Ovary (tissue), 9 donors: ENCODE data around the gene KPTN. TPM values are rescaled to one million over a fixed set of nuclear protein-coding genes. Genes with fewer than 3 reads are reported as not detected.

Experiments used
- DNase-seq, 5 donors: peaks; one replicate each; pipeline ENCODE4 v3.0.0-alpha.2; 2019 to 2020
- H3K27ac ChIP-seq, 2 donors: fragments of 200-600 bp; one replicate each; pipeline versions ENCODE4 v1.5.1 to v1.8.0; 2019 to 2022
- H3K27me3 ChIP-seq: fragments of 200-600 bp; one replicate; pipeline ENCODE4 v1.8.0; 2022
- H3K36me3 ChIP-seq: fragments of 200-600 bp; sonication (generic); one replicate; pipeline ENCODE4 v1.5.1; 2019
- H3K4me1 ChIP-seq: one replicate; pipeline ENCODE4 v1.8.1; 2013; ENCODE audit warnings: mild to moderate bottlenecking, moderate library complexity; ENCODE audit not compliant: insufficient read depth
- H3K4me3 ChIP-seq: fragments of 200-600 bp; sonication (generic); one replicate; pipeline ENCODE4 v1.5.1; 2017
- H3K9me3 ChIP-seq, 2 donors: fragments of 200-600 bp in 1 of 2; sonication (generic) in 1 of 2; one replicate each; pipeline versions ENCODE4 v1.5.1 to v1.8.1; 2013 to 2019; ENCODE audit warnings: mild to moderate bottlenecking in 1 of 2, moderate library complexity in 1 of 2
- CTCF ChIP-seq, 3 donors: fragments of 450-650 bp in 2 of 3; fragments of 200-600 bp in 1 of 3; IDR thresholded peaks; one replicate each; pipeline versions ENCODE4 v1.5.1 to v1.8.0; 2016 to 2022; ENCODE audit warnings: antibody characterized with exemption in 3 of 3, mild to moderate bottlenecking in 1 of 3
- EP300 ChIP-seq: sonication (generic); formaldehyde crosslinking; IDR thresholded peaks from one replicate; pipeline ENCODE4 v1.6.1; 2017; ENCODE audit warnings: antibody characterized with exemption
- POLR2A ChIP-seq: fragments of 450-650 bp; IDR thresholded peaks from one replicate; pipeline ENCODE4 v1.6.1; 2017; ENCODE audit warnings: antibody characterized with exemption, mild to moderate bottlenecking, moderate library complexity
- WGBS, 3 donors: extraction: QIAGEN DNeasy Blood & Tissue Kit in 1 of 3; methylation state at CpG; one replicate each; pipeline versions ENCODE4 v1.1.5 to v1.1.7; 2013 to 2017; 5-methylcytosine and 5-hydroxymethylcytosine counted together
- intact Hi-C, 4 donors: fragments of 100-400 bp; cut with DNase I; formaldehyde crosslinking; loops; one replicate each; pipeline versions ENCODE4 v1.11.0 to v1.15.1; 2022 to 2023
- polyA plus RNA-seq, 2 donors: library from polyadenylated mRNA; stranded (reverse); fragments of 200-250 nt in 1 of 2; fragments of 350-450 nt in 1 of 2; fragmentation: Illumina TruSeq in 1 of 2; extraction: RNeasy Lipid Tissue Mini Kit (QIAGEN cat#74804) in 1 of 2; gene quantifications; one replicate each; pipeline ENCODE4 v1.2.3, GENCODE V29; 2013 to 2014
- total RNA-seq, 7 donors: library from RNA; depleted of rRNA in 2 of 7; stranded (reverse); fragments of >200 nt in 2 of 7; fragmentation: NEBNext Ultra II Directional in 3 of 7; extraction: Animal tissue kit (Norgen Biotek cat#: 25700) in 3 of 7; gene quantifications; one replicate each; pipeline versions ENCODE4 v1.1.0 to v1.2.4, GENCODE V29; 2016 to 2023
- donor health status: DM: no; HTN: no; CAD: no; lungs with moderate emphysema.
- donor health status: DM: no; HTN: no; CAD: no.
- donor health status: Bipolar disorder and iron deficiency.
- donor health status: DM: yes; HTN: yes; CAD: no.
- donor health status: DM: no; HTN: no; CAD: no.
- donor health status: DM: yes; HTN: yes; CAD: no.

The KPTN gene
- total and polyA plus RNA-seq, 9 donors = 2.8 to 5.5 (median 4.4) TPM

- H3K27ac ChIP-seq = no peak overlapping the region
- intact Hi-C loops = loop anchor here in 1 of 4 donors (2.0 kb wide), 1 partner anchor 60 kb away; no protein-coding TSS in a partner anchor
Measured at GRCh38 chr19:47492571-47493377, 8.8 kb upstream of the KPTN start.

GRCh38 chr19:47492137-47492533, 8.1 kb upstream of the KPTN start:
- Histone ChIP-seq H3K4me3 (no peak overlapping the region), H3K9me3 (no peaks in the 10 kb centered on the region), H3K36me3 (no peaks in the 10 kb centered on the region), H3K27me3 (no peaks in the 10 kb centered on the region), H3K4me1 (no peaks in the 10 kb centered on the region), H3K27ac (no peak overlapping the region)
- no peak for TF ChIP-seq CTCF (IDR thresholded peaks at IDR 0.05)
- TF ChIP-seq POLR2A = no peak
- TF ChIP-seq EP300 = no peak
- no peak for DNase-seq
- 83 to 88% (median 86%) methylated on average over 13 to 14 of the region's 14 CpGs for WGBS, 3 donors
- intact Hi-C loops = loop anchor here in 1 of 4 donors (2.0 kb wide), 1 partner anchor 59 kb away; no protein-coding TSS in a partner anchor

More at GRCh38 chr19:47492571-47493377, 8.8 kb upstream of the KPTN start:
- no peak overlapping the region for H3K4me3 ChIP-seq
- no peaks in the 10 kb centered on the region for H3K4me1 ChIP-seq
- DNase-seq = no peak
- H3K36me3 ChIP-seq = no peaks in the 10 kb centered on the region
- WGBS, 3 donors = 67 to 71% (median 68%) methylated on average over 23 of the region's 23 CpGs
- no peaks in the 10 kb centered on the region for H3K27me3 ChIP-seq
- TF ChIP-seq POLR2A (no peak), CTCF (IDR thresholded peaks at IDR 0.05) (no peak), EP300 (no peak)
- H3K9me3 ChIP-seq = no peaks in the 10 kb centered on the region

- H3K4me1 ChIP-seq = no peaks in the 10 kb centered on the region
- intact Hi-C loops = loop anchor here in 1 of 4 donors (2.0 kb wide), 1 partner anchor 59 kb away; no protein-coding TSS in a partner anchor
- no peaks in the 10 kb centered on the region for H3K27me3 ChIP-seq
- 80 to 84% (median 80%) methylated on average over 22 of the region's 22 CpGs for whole genome bisulfite sequencing, 3 donors
- H3K36me3 ChIP-seq = no peaks in the 10 kb centered on the region
- no peak overlapping the region for H3K4me3 ChIP-seq
- no peak overlapping the region for H3K27ac ChIP-seq
- TF ChIP-seq CTCF (IDR thresholded peaks at IDR 0.05) = no peak
- no peak for DNase-seq
- H3K9me3 ChIP-seq = no peaks in the 10 kb centered on the region
Measured at GRCh38 chr19:47491358-47492136, 7.5 kb upstream of the KPTN start.

GRCh38 chr19:47490847-47491246, 6.8 kb upstream of the KPTN start:
- Histone ChIP-seq H3K4me3 (no peak overlapping the region), H3K27me3 (no peaks in the 10 kb centered on the region), H3K4me1 (no peaks in the 10 kb centered on the region), H3K9me3 (no peaks in the 10 kb centered on the region), H3K27ac (no peak overlapping the region), H3K36me3 (no peaks in the 10 kb centered on the region)
- intact Hi-C loops = no loop called here
- no peak for DNase-seq
- WGBS, 3 donors = 52 to 59% (median 53%) methylated on average over 3 of the region's 3 CpGs
- no peak for TF ChIP-seq CTCF (IDR thresholded peaks at IDR 0.05)
- TF ChIP-seq EP300 = no peak
- TF ChIP-seq POLR2A = no peak
